NT2/D1 (cell line): ENCODE measurements around the gene FLRT1.
A peak's percentile ranks its signal among the peaks of the same experiment; 100 is the strongest.

Experiments
- DNase-seq: peaks from one replicate; pipeline ENCODE4 v3.0.0-alpha.2; 2011; ENCODE audit warnings: low read depth, low spot score
- H3K27me3 ChIP-seq: 2 replicates; pipeline ENCODE4 v1.6.0; 2011; ENCODE audit warnings: mild to moderate bottlenecking; ENCODE audit not compliant: insufficient read length, insufficient read depth
- H3K36me3 ChIP-seq: 2 replicates; pipeline ENCODE4 v1.6.1; 2011; ENCODE audit warnings: mild to moderate bottlenecking, low read length, mixed read lengths; ENCODE audit not compliant: insufficient read depth, insufficient read length
- H3K4me1 ChIP-seq: 2 replicates; pipeline ENCODE4 v1.5.1; 2011; ENCODE audit not compliant: insufficient read depth, insufficient read length
- H3K4me3 ChIP-seq: 2 replicates; pipeline ENCODE4 v1.5.1; 2011; ENCODE audit warnings: low read depth; ENCODE audit not compliant: insufficient read length
- H3K9ac ChIP-seq: 2 replicates; pipeline ENCODE4 v1.6.0; 2011; ENCODE audit warnings: low read depth; ENCODE audit not compliant: insufficient read length
- H3K9me3 ChIP-seq: 2 replicates; pipeline ENCODE4 v1.5.1; 2011; ENCODE audit warnings: mild to moderate bottlenecking, low read length; ENCODE audit not compliant: insufficient read depth
- SUZ12 ChIP-seq: IDR thresholded peaks from 2 replicates; pipeline ENCODE4 v1.6.1; 2011; ENCODE audit not compliant: insufficient read length, insufficient read depth; ENCODE audit errors: extremely low read depth
- YY1 ChIP-seq: IDR thresholded peaks from 2 replicates; pipeline ENCODE4 v1.6.1; 2011; ENCODE audit not compliant: insufficient read length, insufficient read depth
- ZNF274 ChIP-seq: IDR thresholded peaks from 2 replicates; pipeline ENCODE4 v1.6.1; 2011; ENCODE audit warnings: mild to moderate bottlenecking, low read depth, low read length

FLRT1 gene

GRCh38 chr11:64057890-64058289, 22.2 kb downstream of the FLRT1 start:
- TF ChIP-seq SUZ12 (no peak), ZNF274 (no peak), YY1 (no peak)
- Histone ChIP-seq H3K4me3 (no peak overlapping the region), H3K9ac (no peak overlapping the region), H3K27me3 (peaks cover 67% of the 10 kb centered on the region), H3K9me3 (no peaks in the 10 kb centered on the region), H3K4me1 (peaks cover 33% of the 10 kb centered on the region), H3K36me3 (no peaks in the 10 kb centered on the region)
- DNase-seq: no peak

DNA sequence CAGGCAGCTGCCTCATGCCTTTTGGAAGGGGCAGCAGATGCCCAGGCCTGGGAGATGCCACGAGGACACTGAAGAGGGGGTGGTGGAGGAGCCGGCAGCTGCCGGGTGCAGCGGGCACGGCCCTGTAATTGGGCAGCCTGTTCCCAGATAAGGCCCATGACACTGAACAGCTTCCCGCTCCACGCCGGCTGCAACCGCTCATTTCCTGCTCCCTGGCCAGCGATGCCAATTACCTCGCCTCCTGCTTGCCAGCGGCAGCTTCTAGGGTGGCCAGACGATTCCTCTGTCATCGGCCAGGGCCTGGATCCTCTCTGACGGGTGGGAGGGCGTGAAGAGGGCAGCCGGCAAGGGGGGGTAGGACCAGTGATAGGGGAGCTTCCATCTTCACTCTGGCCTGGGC, 22.8 kb downstream of the FLRT1 start:
- Histone ChIP-seq H3K4me1 (peaks cover 31% of the 10 kb centered on the region), H3K4me3 (no peak overlapping the region), H3K27me3 (peaks cover 73% of the 10 kb centered on the region), H3K9me3 (no peaks in the 10 kb centered on the region), H3K9ac (no peak overlapping the region), H3K36me3 (no peaks in the 10 kb centered on the region)
- no peak for DNase-seq
- TF ChIP-seq SUZ12: no peak
- no peak for TF ChIP-seq YY1
- no peak for TF ChIP-seq ZNF274

DNA sequence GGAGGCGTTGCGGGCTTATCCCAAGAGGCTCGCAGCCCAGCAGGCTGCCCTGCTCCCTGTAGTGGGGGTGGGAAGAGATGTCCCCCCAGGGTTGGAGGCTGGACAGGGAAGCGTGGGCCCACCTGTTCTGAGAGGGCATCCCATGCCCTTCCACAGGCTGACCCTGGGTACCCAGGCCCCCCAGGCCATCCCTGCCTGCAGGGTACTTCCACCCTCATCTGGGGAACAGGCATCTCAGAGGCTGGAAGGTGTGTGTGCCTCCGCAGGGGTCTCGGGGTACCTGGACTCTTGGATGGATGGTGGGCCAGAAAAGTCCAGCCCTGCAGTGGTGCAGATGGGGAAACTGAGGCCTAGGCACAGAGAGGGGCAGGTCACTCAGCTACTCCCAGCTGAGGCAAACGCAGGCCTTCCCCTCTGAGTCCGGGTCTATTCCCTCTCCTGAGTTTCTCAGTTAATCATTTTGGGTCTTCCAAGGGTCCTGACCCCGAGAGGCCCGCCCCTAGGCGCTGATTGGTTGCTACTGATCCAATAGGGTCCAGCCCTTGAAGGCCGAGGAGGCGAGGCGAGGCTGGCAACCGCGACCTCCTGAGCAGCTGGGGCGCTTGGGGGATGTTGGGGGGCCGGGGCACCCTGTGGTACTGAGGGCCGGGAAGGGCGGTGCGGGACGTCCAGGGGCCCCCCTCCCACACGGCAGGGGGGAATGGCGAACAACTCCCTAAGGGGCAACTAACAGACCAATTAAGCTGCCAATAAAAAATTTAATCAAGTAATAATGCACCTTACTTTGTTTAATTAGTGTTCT, 23.8 kb downstream of the FLRT1 start:
- Histone ChIP-seq H3K9me3 (no peaks in the 10 kb centered on the region), H3K4me1 (peaks cover 23% of the 10 kb centered on the region), H3K9ac (no peak overlapping the region), H3K27me3 (peaks cover 82% of the 10 kb centered on the region), H3K4me3 (no peak overlapping the region), H3K36me3 (no peaks in the 10 kb centered on the region)
- no peak for DNase-seq
- TF ChIP-seq SUZ12 (no peak), YY1 (no peak), ZNF274 (no peak)

DNA sequence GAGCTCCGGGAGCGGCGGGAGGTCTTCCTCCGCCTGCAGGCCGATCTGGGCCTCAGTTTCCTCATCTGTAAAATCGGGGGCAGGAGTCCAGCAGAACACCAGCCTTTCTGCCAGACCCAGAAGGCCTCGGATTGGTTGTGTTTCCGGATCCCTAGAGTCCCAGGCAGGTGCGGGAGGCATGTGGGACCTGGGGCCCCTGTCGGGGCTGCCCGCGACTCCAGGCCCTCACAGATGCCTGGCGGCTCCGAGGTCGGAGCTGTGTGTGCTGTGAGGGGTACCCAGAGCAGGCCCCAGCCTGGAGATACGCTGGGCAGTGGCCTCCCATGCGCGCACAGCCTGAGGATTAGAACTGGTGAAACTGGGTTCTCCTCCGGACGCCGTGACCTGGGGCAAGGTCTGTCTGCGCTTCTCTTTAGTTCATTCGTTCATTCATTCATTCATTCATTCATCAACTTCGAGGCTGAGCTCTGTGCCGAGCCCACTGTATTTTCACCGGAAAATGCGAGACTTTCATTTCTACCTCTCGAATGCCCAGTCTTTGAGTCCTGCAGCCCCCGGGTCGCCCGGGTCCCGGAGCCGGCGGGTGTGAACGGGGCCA, 24.6 kb downstream of the FLRT1 start:
- H3K9me3 ChIP-seq: no peaks in the 10 kb centered on the region
- peak overlapping the region; percentile 36 for H3K9ac ChIP-seq
- no peak for DNase-seq
- peaks cover 14% of the 10 kb centered on the region for H3K4me1 ChIP-seq
- no peaks in the 10 kb centered on the region for H3K36me3 ChIP-seq
- peaks cover 83% of the 10 kb centered on the region for H3K27me3 ChIP-seq
- TF ChIP-seq YY1: no peak
- no peak for TF ChIP-seq ZNF274
- TF ChIP-seq SUZ12: no peak
- no peak overlapping the region for H3K4me3 ChIP-seq

DNA sequence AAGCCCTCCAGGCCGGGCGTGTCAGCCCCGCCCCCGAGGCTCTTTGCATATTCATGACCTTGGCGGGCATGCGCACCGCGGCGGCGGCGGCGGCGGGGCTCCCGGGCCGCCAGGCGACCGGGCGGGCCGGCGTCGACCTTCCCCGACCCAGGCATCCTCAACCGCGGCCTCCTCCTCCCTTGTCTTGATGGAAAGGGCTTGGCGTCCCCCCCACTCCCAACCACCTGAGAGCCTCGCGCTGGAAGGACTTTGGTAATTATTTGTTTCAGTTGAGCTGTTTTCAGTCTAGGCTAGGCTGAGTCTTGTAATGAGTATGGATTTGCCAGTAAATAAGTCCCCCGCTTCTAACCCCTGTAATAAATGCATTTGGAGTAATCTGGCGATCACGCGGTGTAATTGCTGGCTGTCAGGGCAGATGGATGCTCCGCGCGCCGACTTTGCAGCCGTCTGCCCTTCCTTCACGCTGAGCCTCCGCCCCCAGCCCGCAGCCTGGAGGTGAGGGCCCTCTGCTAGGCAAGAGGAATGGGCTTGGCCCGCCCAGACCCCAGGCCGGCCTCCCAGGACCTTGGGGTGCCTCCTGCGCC, 25.2 kb downstream of the FLRT1 start:
- Histone ChIP-seq H3K9me3 (no peaks in the 10 kb centered on the region), H3K36me3 (no peaks in the 10 kb centered on the region), H3K27me3 (peaks cover 83% of the 10 kb centered on the region), H3K9ac (peak overlapping the region; percentile 61), H3K4me1 (peaks cover 11% of the 10 kb centered on the region), H3K4me3 (peak overlapping the region; percentile 29)
- TF ChIP-seq ZNF274: no peak
- TF ChIP-seq SUZ12: no peak
- TF ChIP-seq YY1: no peak
- DNase-seq: peak; percentile 33

GRCh38 chr11:64062185-64063039, 26.7 kb downstream of the FLRT1 start:
- Histone ChIP-seq H3K4me1 (peaks cover 12% of the 10 kb centered on the region), H3K4me3 (no peak overlapping the region), H3K9ac (peak overlapping the region; percentile 32), H3K9me3 (no peaks in the 10 kb centered on the region), H3K36me3 (no peaks in the 10 kb centered on the region), H3K27me3 (peaks cover 80% of the 10 kb centered on the region)
- no peak for DNase-seq
- TF ChIP-seq SUZ12 (no peak), YY1 (no peak), ZNF274 (no peak)

- TF ChIP-seq ZNF274: no peak
- no peak for TF ChIP-seq YY1
- no peak for TF ChIP-seq SUZ12
- Histone ChIP-seq H3K9ac (no peak overlapping the region), H3K27me3 (peaks cover 66% of the 10 kb centered on the region), H3K36me3 (no peaks in the 10 kb centered on the region), H3K9me3 (no peaks in the 10 kb centered on the region), H3K4me3 (no peak overlapping the region), H3K4me1 (peaks cover 17% of the 10 kb centered on the region)
- DNase-seq: no peak
Measured at GRCh38 chr11:64063777-64064176, 28.0 kb downstream of the FLRT1 start.
